Coronary artery (tissue), 2 donors: ENCODE measurements around the gene OVOL1.

Experiments used
- DNase-seq: peaks from one replicate; pipeline ENCODE4 v3.0.0-alpha.2; 2017; ENCODE audit warnings: low spot score
- H3K27ac ChIP-seq, 2 donors: fragments of 200-600 bp; sonication (generic); one replicate each; pipeline ENCODE4 v1.5.1; 2016 to 2019
- H3K4me3 ChIP-seq: fragments of 200-600 bp; sonication (generic); 2 replicates; pipeline ENCODE4 v1.5.1; 2016; ENCODE audit warnings: mild to moderate bottlenecking, moderate library complexity
- CTCF ChIP-seq: fragments of 200-600 bp; sonication (generic); IDR thresholded peaks from one replicate; pipeline ENCODE4 v1.5.1; 2019; ENCODE audit warnings: antibody characterized with exemption

The OVOL1 gene

GRCh38 chr11:65778431-65778900, 8.4 kb upstream of the OVOL1 start:
- no peak overlapping the region for H3K27ac ChIP-seq
- TF ChIP-seq CTCF: no peak

GRCh38 chr11:65778901-65779668, 7.8 kb upstream of the OVOL1 start:
- peak overlapping the region; percentile 92 for H3K4me3 ChIP-seq
- TF ChIP-seq CTCF: no peak
- peak; percentile 65 for DNase-seq
- H3K27ac ChIP-seq: no peak overlapping the region

More at GRCh38 chr11:65778431-65778900, 8.4 kb upstream of the OVOL1 start:
- H3K4me3 ChIP-seq: peak overlapping the region; percentile 92
- peak; percentile 64 for DNase-seq

- DNase-seq: no peak
- H3K27ac ChIP-seq: peak overlapping the region in 1 of 2 donors; percentile 86
- H3K4me3 ChIP-seq: peak overlapping the region; percentile 92
- no peak for TF ChIP-seq CTCF
Measured at GRCh38 chr11:65779669-65779918, 7.3 kb upstream of the OVOL1 start.

GRCh38 chr11:65779919-65780769, 6.7 kb upstream of the OVOL1 start:
- Histone ChIP-seq H3K4me3 (peak overlapping the region; percentile 92), H3K27ac (peak overlapping the region; percentile 48 to 86)
- peak; percentile 92 for TF ChIP-seq CTCF
- DNase-seq: peak; percentile 85

GRCh38 chr11:65780770-65781151, 6.1 kb upstream of the OVOL1 start, which contains the start of gene AP5B1:
Gene AP5B1 (minus strand): TSS chr11:65780976. CDS start chr11:65780591, 385 bp downstream.
- Histone ChIP-seq H3K27ac (peak within 1 kb of the TSS; percentile 56 to 86), H3K4me3 (peak within 1 kb of the TSS; percentile 92)
- peak; percentile 74 for DNase-seq
- no peak for TF ChIP-seq CTCF

- peak; percentile 74 for DNase-seq
Measured at GRCh38 chr11:65781152-65781961, 5.5 kb upstream of the OVOL1 start.

More at GRCh38 chr11:65781152-65781961, 5.5 kb upstream of the OVOL1 start:
- Histone ChIP-seq H3K4me3 (peak overlapping the region; percentile 92), H3K27ac (peak overlapping the region; percentile 56 to 86)
- TF ChIP-seq CTCF: no peak
